ENCODE measurements around the gene KCNMB2.

Gene KCNMB2

DNA sequence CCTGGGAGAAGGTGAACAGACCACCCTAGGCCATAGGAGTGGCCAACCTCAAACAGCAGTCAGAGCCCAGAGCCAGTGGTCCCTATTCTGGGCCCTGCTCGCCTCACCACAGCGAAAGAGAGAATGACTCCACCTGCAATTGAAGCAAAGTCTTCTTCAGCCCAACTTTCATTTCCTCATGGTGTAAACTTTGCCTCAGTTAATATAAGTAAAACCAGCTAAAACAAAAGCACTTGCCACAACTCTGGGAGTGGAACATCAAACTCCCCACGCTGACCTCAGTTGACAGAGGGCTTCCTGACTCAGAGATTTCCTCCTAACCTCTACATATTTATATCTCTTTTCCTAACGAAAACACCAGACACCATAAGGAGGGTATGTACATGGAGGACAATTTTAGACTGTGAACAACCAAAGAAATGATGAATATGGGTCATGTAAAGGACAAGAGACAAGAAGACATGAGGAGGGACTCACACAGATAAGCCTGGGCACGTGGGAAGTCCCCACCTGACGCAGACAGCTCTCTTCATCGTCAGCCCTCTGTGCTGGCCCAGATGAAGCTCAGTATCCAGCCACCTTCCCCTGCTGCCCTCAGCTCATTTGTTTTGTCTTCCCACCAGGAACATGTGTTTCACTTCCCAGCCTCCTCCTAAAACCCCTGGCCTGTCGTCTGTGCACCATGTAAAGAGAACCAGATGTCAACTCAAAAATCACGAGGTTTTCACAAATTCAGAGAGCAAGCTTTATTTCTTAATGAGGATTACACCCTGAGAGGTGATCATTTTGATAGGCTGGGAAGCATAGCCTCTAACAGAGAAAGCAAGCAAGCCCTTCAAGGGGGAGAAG lies 140.9 kb downstream of the KCNMB2 start:
- DNase-seq: no peak
- intact Hi-C loops (cut with DNase I): no loop called here

DNA sequence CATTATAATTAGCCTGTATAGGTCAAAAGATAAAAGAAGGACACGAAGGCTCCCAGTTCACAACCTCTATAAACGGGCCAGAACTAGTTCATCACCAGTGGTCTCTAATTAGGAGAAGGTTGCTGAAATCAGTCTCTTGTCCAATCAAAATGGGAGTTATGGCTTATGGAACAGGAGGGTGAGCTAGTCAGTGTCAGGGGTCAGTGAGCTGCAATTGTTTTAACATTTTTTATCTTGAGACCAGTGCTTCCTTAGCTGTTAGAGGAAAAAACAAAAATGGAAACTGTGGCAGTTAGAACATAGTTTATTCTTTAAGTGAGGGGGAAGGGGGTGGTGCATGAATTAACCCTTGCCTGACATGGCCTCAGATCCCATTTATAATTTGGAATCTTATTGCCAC lies 141.7 kb downstream of the KCNMB2 start:
- intact Hi-C loops (cut with DNase I): no loop called here
- no peak for DNase-seq

DNA sequence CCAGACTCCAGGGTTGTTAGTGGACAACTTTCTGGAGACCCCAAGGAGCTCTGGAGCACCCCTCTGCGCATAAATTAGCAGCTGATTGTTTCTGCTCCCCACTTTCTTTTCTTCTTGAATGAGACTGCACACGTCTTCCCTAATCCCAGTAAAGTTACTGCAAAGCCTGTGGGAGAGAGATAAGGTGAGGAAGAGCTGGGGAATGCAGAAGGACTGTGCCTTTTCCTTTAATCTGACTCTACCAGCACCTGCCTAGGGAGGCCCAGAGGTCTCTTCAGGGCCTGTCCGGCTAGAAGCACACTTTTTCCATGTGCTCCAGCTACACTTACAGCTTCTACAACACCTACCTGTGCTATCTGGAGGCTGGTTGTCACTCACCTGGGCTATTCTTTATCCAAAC lies 143.8 kb downstream of the KCNMB2 start:
- intact Hi-C loops (cut with DNase I): no loop called here
- no peak for DNase-seq

DNA sequence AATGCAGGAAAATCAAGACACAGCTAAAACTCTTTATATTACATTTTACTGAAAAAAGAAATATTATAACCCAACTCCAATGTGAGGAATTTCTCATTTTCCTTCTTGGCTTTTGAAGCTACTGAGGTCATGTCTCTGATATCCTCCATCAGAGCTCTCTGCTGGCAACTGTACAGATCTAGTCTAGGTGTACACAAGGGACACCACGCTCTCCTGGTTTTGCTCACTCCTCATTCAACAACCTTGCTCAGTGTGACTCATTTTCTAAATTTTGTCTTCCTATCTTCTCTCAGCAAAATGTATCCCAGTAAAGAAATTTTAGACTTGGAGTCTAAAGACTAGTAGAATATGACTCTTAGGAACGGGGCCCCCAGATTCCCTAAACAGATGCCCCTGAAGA lies 144.3 kb downstream of the KCNMB2 start:
- DNase-seq: no peak
- intact Hi-C loops (cut with DNase I): no loop called here

DNA sequence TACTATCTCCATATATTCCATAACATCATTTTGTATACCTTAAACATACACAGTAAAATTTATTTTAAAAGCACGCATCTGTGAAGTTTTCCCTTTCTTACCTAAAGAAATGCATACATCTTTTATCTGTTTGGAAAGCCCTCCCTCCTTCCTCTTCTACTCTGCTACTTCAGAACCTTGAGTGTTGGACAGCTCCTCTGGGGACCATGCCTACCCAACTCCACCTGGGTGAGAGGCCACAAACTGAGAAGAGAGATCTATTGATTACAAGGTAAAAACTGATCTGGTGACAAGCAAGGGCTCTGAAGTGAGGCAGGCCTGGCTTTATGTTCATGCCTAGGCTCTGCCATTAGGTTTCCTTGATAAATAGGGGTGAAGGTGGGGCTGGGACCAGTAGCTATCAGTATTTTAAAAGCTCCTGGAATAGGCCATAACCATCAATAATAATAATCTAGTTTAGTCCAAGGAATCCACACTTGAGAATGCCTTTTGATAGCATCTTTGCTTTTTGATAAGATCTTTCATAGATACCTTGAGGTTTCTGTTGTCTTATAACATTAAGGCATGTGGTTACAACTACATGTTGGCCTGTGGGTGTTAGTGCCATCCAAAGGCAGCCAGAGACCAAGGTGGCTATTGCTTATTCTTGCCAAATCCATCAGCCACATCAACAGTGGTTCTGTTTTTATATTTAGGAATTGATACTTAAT lies 148.8 kb downstream of the KCNMB2 start:
- intact Hi-C loops (cut with DNase I): no loop called here
- no peak for DNase-seq

DNA sequence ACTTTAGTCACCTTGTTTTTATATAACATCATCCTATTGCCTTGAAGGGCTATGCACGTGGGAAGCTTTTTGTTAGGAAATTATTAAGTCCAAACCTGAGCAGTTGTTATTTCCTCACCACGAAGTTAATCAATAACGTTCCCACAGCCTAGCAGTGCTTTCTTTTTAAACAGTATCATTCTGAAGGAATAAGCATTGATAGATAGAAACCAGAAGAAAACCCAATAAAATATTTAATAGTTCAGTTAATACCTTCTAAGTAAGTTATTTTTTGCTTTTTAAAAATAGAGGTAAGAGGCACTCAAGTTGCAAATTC lies 149.3 kb downstream of the KCNMB2 start:
- intact Hi-C loops (cut with DNase I): no loop called here
- DNase-seq: no peak

DNA sequence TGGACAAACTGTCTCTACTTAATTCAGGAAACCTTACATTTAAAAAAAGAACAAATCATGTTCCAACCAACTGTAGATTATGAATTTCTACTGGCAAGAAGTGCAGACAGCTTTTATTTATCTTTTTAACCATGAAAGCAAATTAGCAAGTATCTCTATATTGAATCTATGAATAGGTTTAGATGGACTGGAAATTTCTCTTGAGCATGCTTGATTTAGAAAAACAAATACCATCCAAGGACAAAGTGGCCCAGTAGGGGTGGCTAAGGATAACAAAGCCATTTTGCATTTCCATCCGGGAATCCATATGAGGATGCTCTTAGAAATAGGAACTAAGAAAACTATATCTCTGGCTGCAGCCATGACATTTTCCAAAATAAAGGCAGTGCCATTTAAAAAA lies 150.6 kb downstream of the KCNMB2 start:
- DNase-seq: no peak
- intact Hi-C loops (cut with DNase I): no loop called here

DNA sequence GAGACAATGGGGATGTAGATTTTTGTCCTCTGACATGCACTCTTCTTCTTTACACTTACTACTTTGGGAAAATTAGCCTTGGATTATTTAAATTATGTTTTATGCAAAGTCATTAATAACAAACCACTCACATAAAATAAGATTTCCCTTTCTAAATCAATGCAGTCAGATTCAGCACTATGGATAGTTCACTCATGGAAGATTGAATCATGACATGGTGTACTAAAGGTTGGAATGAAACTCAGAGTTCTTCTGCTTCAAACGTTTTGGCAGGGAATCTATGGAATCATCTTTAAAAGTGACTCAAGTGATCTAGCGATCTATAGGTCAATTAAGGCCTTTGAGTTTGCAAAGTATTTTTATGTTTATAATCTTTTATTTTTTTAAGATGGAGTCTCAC lies 154.3 kb downstream of the KCNMB2 start:
- intact Hi-C loops (cut with DNase I): no loop called here
- DNase-seq: no peak

DNA sequence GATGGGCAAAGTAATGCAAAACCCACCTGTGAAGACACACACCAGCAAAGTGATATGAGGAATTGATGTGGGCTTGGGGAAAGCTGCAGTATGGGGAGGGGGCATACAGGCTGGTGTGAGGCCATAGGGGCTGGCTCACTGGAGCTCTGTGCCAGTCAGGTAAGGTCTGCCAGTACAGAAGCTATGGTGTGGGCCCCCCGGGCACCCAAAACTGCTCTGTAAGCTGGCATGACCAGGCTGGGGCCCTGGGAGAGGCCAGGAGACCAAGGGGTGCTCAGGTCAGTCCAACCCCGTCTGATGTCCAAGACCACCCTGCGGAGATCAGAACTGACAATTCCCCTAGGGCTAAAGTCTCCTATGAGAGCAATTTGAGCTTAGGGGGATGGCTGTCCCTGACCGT lies 163.1 kb downstream of the KCNMB2 start:
- intact Hi-C loops (cut with DNase I): no loop called here
- no peak for DNase-seq

DNA sequence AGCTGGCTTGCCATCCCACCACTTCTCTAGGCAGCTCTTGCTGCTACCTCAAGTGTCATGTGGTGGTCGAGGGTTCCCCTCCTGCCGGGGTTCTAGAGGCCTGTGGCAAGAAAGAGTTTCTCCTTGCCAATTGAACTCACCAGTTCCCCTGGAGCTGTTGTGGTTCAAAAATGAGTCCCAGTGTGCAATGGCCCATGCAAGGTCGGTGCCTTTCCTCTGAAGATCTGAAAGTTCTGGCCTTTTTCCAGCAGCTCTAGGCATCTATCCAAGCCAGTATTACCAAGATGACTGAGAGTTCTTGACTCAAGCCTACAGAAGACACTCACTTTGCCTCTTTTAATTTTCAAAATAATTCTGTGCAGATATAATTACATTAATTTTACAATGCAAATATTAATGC lies 163.6 kb downstream of the KCNMB2 start:
- peak in 3 of 42 donors; percentile 4 to 8 (median 5) for DNase-seq
- intact Hi-C loops (cut with DNase I): no loop called here

DNA sequence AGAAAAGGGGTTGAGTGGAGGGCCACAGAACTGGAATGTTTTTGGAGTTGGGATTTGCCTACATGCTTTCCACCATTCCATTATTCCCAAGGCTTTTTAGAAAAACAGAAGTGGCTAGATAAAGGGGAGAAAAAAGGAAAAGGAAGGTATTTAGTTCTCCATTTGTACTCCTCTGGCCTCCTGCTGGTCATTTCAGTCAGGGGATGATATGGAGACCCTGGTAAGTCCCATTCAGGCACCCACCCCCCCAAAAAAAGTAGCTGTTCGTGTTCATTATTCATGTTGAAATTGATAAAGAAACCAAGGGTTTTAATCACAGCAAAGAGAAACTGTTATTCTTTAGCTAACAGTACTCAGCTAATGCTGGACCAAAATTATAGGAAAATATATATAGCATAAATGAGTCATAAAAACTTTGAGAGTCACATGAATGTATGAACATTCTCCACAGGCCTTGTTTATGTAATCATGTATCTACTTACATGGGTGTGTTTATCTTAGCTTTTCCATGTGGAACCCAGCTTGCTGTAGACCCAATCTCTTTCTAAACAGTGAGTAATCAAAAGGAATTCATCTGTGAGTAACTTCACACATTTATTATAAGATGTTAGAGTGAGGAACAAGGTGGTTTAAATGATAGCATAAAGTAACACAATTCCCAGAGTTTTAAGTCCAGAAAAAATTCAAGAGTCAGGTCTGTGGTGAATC lies 167.2 kb downstream of the KCNMB2 start:
- no peak for DNase-seq

DNA sequence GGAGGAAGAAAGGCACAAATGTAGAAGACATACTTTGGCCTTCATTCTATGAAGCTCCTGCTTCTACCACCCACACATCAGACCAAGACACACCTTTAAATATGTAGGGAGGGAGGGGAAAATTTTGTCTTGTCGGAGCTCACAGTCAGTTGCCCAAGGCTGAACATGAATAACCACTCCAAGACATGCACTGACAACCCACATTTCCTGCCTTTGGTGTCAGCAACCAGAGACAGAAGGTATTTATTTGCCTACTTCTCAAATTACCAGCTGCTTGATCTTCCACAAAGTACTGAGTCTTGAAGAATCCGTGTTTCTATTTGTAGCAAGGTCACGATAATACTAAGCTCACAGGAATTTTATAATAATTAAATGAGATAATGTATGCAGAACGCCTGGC lies 169.7 kb downstream of the KCNMB2 start:
- no peak for DNase-seq

More for the DNA sequence above, 167.2 kb downstream of the KCNMB2 start:
- intact Hi-C loops (cut with DNase I): no loop called here

DNA sequence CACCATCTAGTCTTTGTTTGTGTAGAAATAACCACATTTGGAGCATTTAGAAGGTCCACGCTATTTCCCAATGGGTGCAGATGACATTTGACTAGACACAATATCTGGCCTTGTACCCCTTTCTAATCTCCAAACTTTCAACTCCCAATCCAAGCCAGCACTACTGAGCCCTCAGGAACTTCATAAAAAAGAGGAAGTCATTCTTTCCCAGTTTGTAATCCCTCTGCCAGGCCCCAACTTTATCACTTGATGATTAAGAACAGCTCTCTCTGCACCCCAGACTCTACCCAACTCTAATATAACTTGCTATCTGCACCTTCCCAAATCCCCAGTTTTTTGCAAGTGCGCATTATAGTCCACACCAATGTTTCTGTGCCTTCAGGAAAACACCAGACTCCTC lies 170.2 kb downstream of the KCNMB2 start:
- no peak for DNase-seq
- intact Hi-C loops (cut with DNase I): no loop called here

More for the DNA sequence above, 169.7 kb downstream of the KCNMB2 start:
- intact Hi-C loops (cut with DNase I): no loop called here

DNA sequence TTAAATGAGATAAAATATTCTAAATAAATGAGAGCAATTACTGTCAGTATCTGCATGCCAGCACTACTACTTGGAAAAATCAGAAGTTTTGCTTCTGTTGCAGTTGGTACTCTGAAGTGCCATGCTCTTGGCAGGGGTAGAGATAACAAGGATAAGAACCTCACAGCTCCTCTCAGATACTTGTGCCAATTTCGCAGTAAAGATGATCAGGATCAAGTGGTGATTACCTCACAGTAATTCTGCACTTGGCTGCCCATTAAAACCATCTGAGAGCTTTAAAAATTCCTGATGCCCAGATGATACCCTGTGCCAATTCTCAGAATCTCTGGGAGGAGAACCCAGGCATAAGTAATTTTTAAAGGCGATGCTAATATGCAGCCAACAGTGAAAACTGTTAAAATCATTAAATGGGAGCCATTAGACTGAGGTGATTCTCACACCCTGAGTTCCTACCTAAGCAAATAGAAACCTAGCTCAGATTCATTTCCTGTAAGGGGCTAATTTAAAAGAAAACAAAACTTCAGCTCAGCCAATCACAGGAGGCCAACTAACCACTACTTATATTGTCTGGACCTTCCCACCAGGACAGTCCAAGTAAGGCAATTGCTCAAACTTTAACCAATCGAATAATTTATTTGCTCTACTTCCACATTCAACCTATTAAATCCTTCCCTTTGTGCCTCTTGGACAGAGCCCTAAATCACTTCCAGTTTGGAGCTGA lies 171.2 kb downstream of the KCNMB2 start:
- intact Hi-C loops (cut with DNase I): no loop called here
- DNase-seq: no peak

DNA sequence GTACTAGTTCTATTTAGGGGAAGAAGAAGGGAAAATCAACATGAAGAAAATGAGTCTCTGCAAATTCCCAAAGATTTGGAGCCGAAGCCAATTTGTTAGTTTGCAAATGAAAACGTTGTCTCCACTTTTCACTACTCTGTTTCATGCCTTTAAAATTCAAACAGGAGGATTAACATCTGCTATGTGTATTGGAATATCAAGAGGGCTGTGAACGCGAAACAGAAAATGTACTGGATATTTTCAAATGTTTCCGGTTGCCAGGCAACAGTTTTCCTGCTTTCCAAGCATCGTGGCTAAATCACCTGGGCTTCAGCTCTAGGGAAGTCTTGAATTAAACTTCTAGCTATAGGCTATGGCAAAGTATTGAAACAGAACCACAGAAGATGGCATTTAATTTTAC lies 172.8 kb downstream of the KCNMB2 start:
- peak in 3 of 42 donors; percentile 16 to 46 (median 25) for DNase-seq
- intact Hi-C loops (cut with DNase I): no loop called here

DNA sequence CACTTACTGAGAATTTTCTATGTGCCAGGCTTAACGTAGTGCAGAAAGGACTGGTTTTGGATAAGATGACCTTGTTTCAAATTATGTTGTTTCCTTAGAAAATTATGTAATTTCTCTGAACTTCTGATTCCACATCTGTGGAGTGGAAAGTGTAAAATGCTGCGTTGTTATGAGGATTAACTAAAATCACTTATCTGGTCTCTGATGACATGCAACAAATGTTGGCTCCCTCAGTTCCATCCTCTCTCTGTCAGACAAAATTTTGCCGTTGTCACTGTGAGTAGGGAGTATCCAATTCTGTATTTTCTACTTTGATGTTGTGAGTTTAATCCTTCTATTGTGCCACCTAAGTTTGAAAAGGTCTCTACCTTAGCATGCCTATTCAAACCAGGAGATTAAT lies 175.5 kb downstream of the KCNMB2 start:
- intact Hi-C loops (cut with DNase I): no loop called here
- DNase-seq: no peak

DNA sequence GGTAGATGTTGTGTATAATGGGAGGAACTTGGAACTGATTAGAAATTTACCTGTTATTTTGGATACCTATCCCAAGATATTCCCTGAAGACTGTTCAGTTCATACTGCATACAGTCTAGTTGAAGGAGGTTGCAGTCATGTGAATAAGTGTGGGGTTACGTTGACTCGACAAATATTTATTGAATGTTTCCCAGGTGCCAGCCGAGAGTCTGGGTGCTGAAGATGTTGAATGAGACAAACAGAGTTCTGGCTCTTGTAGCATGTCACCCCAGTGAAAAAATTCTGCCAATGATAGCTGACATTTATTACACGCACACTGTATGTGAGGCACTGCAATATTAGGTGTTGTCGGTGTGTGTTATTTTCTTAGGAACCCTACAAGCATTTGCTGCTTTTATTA lies 176.0 kb downstream of the KCNMB2 start:
- intact Hi-C loops (cut with DNase I): no loop called here
- DNase-seq: no peak

DNA sequence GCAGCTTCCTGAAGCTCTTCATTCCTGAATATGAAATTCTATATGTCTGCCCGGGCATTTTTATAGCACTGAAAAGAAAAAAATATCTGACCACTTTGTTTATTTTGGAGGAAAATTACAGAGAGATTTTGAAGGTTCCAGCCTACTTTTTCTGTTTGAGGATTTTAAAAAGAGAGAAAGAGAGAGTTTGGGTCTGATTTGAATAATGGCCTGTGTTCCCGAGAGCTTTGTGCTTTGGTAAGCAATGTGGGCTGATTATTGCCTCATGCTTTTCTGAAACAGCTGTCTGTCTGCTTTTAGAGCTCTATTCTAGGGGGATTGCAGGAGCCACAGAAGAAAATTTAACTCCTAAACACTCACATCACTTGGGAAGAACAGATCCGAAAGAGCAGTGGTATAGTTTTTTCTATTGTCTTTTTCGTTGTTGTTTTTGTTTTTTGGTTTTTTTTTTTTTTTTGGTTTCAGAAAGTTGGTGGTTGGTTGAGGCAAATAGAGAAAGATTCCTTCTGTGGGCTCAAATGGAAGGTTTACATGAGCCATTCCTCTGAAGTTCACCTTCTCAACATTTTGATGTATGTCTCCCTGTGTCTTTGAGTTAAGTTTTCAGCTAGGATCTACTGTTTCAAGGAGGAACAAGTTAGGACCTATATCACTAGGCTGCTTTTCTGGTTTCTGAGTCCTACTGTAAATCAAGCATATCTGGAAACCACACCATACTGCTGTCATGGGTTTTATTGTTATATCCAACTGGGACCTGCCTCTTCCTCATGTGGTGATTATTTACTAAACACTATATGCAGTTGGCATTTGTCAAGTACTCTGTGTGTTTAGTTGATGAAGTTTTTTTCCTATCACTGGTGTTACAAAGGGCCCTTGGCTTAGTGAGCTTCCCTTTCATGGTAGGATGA lies 178.9 kb downstream of the KCNMB2 start:
- intact Hi-C loops (cut with DNase I): no loop called here
- DNase-seq: no peak

Data from head of caudate nucleus (tissue), 42 donors.